ENCODE results near the gene PGA5. TPM values are rescaled to one million over a fixed set of nuclear protein-coding genes. Genes with fewer than 3 reads are reported as not detected.
"Not testable (repeated sequence)": the region's sequence is repeated elsewhere in the genome, so short reads cannot be mapped to it uniquely, and the experiment has no call there.

The PGA5 gene
- not detected in 2 replicates for total RNA-seq
- long read RNA-seq = 0 reads

- not testable (repeated sequence) for H3K4me3 Mint-ChIP-seq (ENCODE audit: unreplicated experiment); H3K9me3 Mint-ChIP-seq (ENCODE audit: unreplicated experiment); H3K36me3 Mint-ChIP-seq (ENCODE audit: unreplicated experiment); H3K27ac Mint-ChIP-seq (ENCODE audit: unreplicated experiment); H3K27me3 Mint-ChIP-seq (ENCODE audit: unreplicated experiment); H3K4me1 Mint-ChIP-seq (ENCODE audit: unreplicated experiment); DNase-seq (ENCODE audit: extremely low spot score, unreplicated experiment)
Measured at GRCh38 chr11:61240875-61241274, at the start of gene PGA5. PGA5 (plus strand) TSS chr11:61241175; CDS start chr11:61241227, 52 bp downstream.

- Mint-ChIP-seq H3K36me3 (ENCODE audit: unreplicated experiment) (no peaks in the 10 kb centered on the region), H3K4me1 (ENCODE audit: unreplicated experiment) (no peaks in the 10 kb centered on the region), H3K4me3 (ENCODE audit: unreplicated experiment) (no peak overlapping the region), H3K9me3 (ENCODE audit: unreplicated experiment) (no peaks in the 10 kb centered on the region), H3K27ac (ENCODE audit: unreplicated experiment) (no peak overlapping the region), H3K27me3 (ENCODE audit: unreplicated experiment) (peaks cover 50% of the 10 kb centered on the region)
- DNase-seq (ENCODE audit: extremely low spot score, unreplicated experiment) = no peak
- TF ChIP-seq CTCF (IDR thresholded peaks at IDR 0.05) = no peak
Measured at GRCh38 chr11:61193596-61193995, 47.4 kb upstream of the PGA5 start.

- no peak overlapping the region for H3K27ac Mint-ChIP-seq (ENCODE audit: unreplicated experiment)
- no peak for DNase-seq (ENCODE audit: extremely low spot score, unreplicated experiment)
- no peaks in the 10 kb centered on the region for H3K9me3 Mint-ChIP-seq (ENCODE audit: unreplicated experiment)
- no peak for TF ChIP-seq CTCF (IDR thresholded peaks at IDR 0.05)
- H3K27me3 Mint-ChIP-seq (ENCODE audit: unreplicated experiment) = peaks cover 57% of the 10 kb centered on the region
- H3K4me1 Mint-ChIP-seq (ENCODE audit: unreplicated experiment) = no peaks in the 10 kb centered on the region
- H3K4me3 Mint-ChIP-seq (ENCODE audit: unreplicated experiment) = no peak overlapping the region
- H3K36me3 Mint-ChIP-seq (ENCODE audit: unreplicated experiment) = no peaks in the 10 kb centered on the region
Measured at GRCh38 chr11:61194169-61194671, 46.8 kb upstream of the PGA5 start.

- H3K4me3 Mint-ChIP-seq (ENCODE audit: unreplicated experiment) = no peak overlapping the region
- H3K27me3 Mint-ChIP-seq (ENCODE audit: unreplicated experiment) = peaks cover 54% of the 10 kb centered on the region
Measured at GRCh38 chr11:61194981-61195695, 45.8 kb upstream of the PGA5 start.

GRCh38 chr11:61195719-61196118 lies 45.3 kb upstream of the PGA5 start:
- no peak for TF ChIP-seq CTCF (IDR thresholded peaks at IDR 0.05)
- H3K4me1 Mint-ChIP-seq (ENCODE audit: unreplicated experiment) = no peaks in the 10 kb centered on the region

More at GRCh38 chr11:61194981-61195695, 45.8 kb upstream of the PGA5 start:
- no peaks in the 10 kb centered on the region for H3K4me1 Mint-ChIP-seq (ENCODE audit: unreplicated experiment)
- TF ChIP-seq CTCF (IDR thresholded peaks at IDR 0.05) = no peak
- no peaks in the 10 kb centered on the region for H3K36me3 Mint-ChIP-seq (ENCODE audit: unreplicated experiment)
- H3K9me3 Mint-ChIP-seq (ENCODE audit: unreplicated experiment) = no peaks in the 10 kb centered on the region
- no peak overlapping the region for H3K27ac Mint-ChIP-seq (ENCODE audit: unreplicated experiment)
- no peak for DNase-seq (ENCODE audit: extremely low spot score, unreplicated experiment)

More at GRCh38 chr11:61195719-61196118, 45.3 kb upstream of the PGA5 start:
- no peak for DNase-seq (ENCODE audit: extremely low spot score, unreplicated experiment)
- Mint-ChIP-seq H3K27me3 (ENCODE audit: unreplicated experiment) (peaks cover 60% of the 10 kb centered on the region), H3K27ac (ENCODE audit: unreplicated experiment) (no peak overlapping the region), H3K4me3 (ENCODE audit: unreplicated experiment) (no peak overlapping the region), H3K9me3 (ENCODE audit: unreplicated experiment) (no peaks in the 10 kb centered on the region), H3K36me3 (ENCODE audit: unreplicated experiment) (no peaks in the 10 kb centered on the region)
